Natural killer cell (primary cell): Measurements from ENCODE around the gene MAP1LC3B. TPM values are rescaled to one million over a fixed set of nuclear protein-coding genes. Genes with fewer than 3 reads are reported as not detected.
"Not testable (repeated sequence)": the region's sequence is repeated elsewhere in the genome, so short reads cannot be mapped to it uniquely, and the experiment has no call there.

ENCODE experiments used
- ATAC-seq, 3 donors: fragments of 150-1000 bp in 2 of 3; fragments of 200-7000 bp in 1 of 3; cut with Tn5 transposase; 1 replicate in 1 of 3; 2 replicates in 2 of 3; pipeline ENCODE4 v1.10.0; 2021; ENCODE audit warnings: mild to moderate bottlenecking in 2 of 3, moderate library complexity in 2 of 3
- DNase-seq, 2 donors: peaks; one replicate each; pipeline versions ENCODE4 v3.0.0 to v3.0.0-alpha.2; 2013 to 2021; ENCODE audit warnings: mixed read lengths in 1 of 2
- H3K27ac ChIP-seq: one replicate; pipeline ENCODE4 v1.5.1; 2013; ENCODE audit warnings: mild to moderate bottlenecking, low read length
- H3K27me3 ChIP-seq: one replicate; pipeline ENCODE4 v1.6.1; 2013; ENCODE audit warnings: low read length; ENCODE audit not compliant: control insufficient read depth, insufficient read depth
- H3K36me3 ChIP-seq: one replicate; pipeline ENCODE4 v1.6.1; 2013; ENCODE audit warnings: low read length; ENCODE audit not compliant: control insufficient read depth, insufficient read depth
- H3K4me1 ChIP-seq: one replicate; pipeline ENCODE4 v1.6.1; 2013; ENCODE audit warnings: low read length; ENCODE audit not compliant: control insufficient read depth, insufficient read depth
- H3K4me3 ChIP-seq: one replicate; pipeline ENCODE4 v1.5.1; 2013; ENCODE audit warnings: low read length
- H3K9me3 ChIP-seq: one replicate; pipeline ENCODE4 v1.6.1; 2013; ENCODE audit warnings: low read length; ENCODE audit not compliant: control insufficient read depth, insufficient read depth
- H3K27ac Mint-ChIP-seq, 2 donors: one replicate each; pipeline ENCODE4 v1.8.0; 2022; ENCODE audit warnings: mild to moderate bottlenecking in 2 of 2, mixed read lengths in 2 of 2, moderate library complexity in 1 of 2
- H3K27me3 Mint-ChIP-seq, 2 donors: one replicate each; pipeline ENCODE4 v1.8.0; 2022; ENCODE audit warnings: low read depth in 2 of 2, mixed read lengths in 2 of 2
- H3K36me3 Mint-ChIP-seq: one replicate; pipeline ENCODE4 v1.8.0; 2022; ENCODE audit warnings: mixed read lengths
- H3K4me1 Mint-ChIP-seq, 2 donors: one replicate each; pipeline ENCODE4 v1.8.0; 2022; ENCODE audit warnings: mixed read lengths in 2 of 2
- H3K4me3 Mint-ChIP-seq: one replicate; pipeline ENCODE4 v1.8.0; 2022; ENCODE audit warnings: mild to moderate bottlenecking, moderate library complexity, mixed read lengths
- H3K9me3 Mint-ChIP-seq, 2 donors: one replicate each; pipeline ENCODE4 v1.8.0; 2022; ENCODE audit warnings: mixed read lengths in 2 of 2
- CTCF ChIP-seq: fragments of 200-600 bp; IDR thresholded peaks from one replicate; pipeline ENCODE4 v1.8.0; 2022; ENCODE audit warnings: antibody characterized with exemption
- WGBS: methylation state at CpG from one replicate; pipeline ENCODE4 v1.1.7; 2013; ENCODE audit warnings: missing lambda C conversion rate; ENCODE audit not compliant: insufficient coverage; 5-methylcytosine and 5-hydroxymethylcytosine counted together
- intact Hi-C: fragments of 100-400 bp; cut with micrococcal nuclease; formaldehyde crosslinking; loops from one replicate; pipeline ENCODE4 v1.14.2; 2022
- total RNA-seq, 4 donors: library from RNA; stranded (reverse); fragments of 120-200 nt in 1 of 4; gene quantifications; one replicate each; pipeline versions ENCODE4 v1.2.3 to v1.2.4, GENCODE V29; 2013 to 2022

The MAP1LC3B gene
- total RNA-seq, 3 donors from 2014 or later (not counting 1 experiment from before 2014, with no cell fraction given): 171 to 220 (median 172) TPM

- no peak overlapping the region for H3K4me3 ChIP-seq
- no peaks in the 10 kb centered on the region for H3K36me3 Mint-ChIP-seq
- H3K9me3 ChIP-seq: no peaks in the 10 kb centered on the region
- H3K27me3 ChIP-seq: no peaks in the 10 kb centered on the region
- H3K4me1 Mint-ChIP-seq: peaks cover 45 to 52% of the 10 kb centered on the region in 2 donors
- intact Hi-C loops: loop anchor here (2.0 to 5.0 kb wide), 2 partner anchors 72 to 1263 kb away; partner anchors contain the start of genes C16orf95 and CYBA
- DNase-seq: no peak
- no peaks in the 10 kb centered on the region for H3K9me3 Mint-ChIP-seq
- no peak for ATAC-seq
- WGBS: 94% methylated on average over 1 of the region's 5 CpGs
- TF ChIP-seq CTCF: no peak
- no peaks in the 10 kb centered on the region for H3K27me3 Mint-ChIP-seq
- peak overlapping the region; percentile 80 for H3K27ac ChIP-seq
- H3K36me3 ChIP-seq: no peaks in the 10 kb centered on the region
- peak overlapping the region; percentile 62 for H3K4me3 Mint-ChIP-seq
- peak overlapping the region; percentile 95 to 97 for H3K27ac Mint-ChIP-seq
- peaks cover 41% of the 10 kb centered on the region for H3K4me1 ChIP-seq
Measured at GRCh38 chr16:87389245-87389644, 2.9 kb upstream of the MAP1LC3B start.

GRCh38 chr16:87389914-87390313 lies 2.2 kb upstream of the MAP1LC3B start:
- H3K9me3 ChIP-seq, DNase-seq, H3K27me3 Mint-ChIP-seq, H3K27me3 ChIP-seq, H3K4me3 ChIP-seq, H3K36me3 Mint-ChIP-seq, H3K27ac ChIP-seq, H3K36me3 ChIP-seq, ATAC-seq, H3K9me3 Mint-ChIP-seq: not testable (repeated sequence)
- H3K4me1 Mint-ChIP-seq: peaks cover 52 to 54% of the 10 kb centered on the region in 2 donors
- peak overlapping the region; percentile 95 to 97 for H3K27ac Mint-ChIP-seq
- 95% methylated on average over 8 of the region's 9 CpGs for WGBS
- H3K4me1 ChIP-seq: peaks cover 40% of the 10 kb centered on the region
- peak overlapping the region; percentile 62 for H3K4me3 Mint-ChIP-seq
- intact Hi-C loops: loop anchor here (2.0 to 10.0 kb wide), 3 partner anchors 73 to 1262 kb away; partner anchors contain the start of genes C16orf95, CYBA and ZCCHC14

- TF ChIP-seq CTCF: no peak
- Histone ChIP-seq H3K27me3 (no peaks in the 10 kb centered on the region), H3K27ac (peak overlapping the region; percentile 79), H3K4me1 (peaks cover 43% of the 10 kb centered on the region), H3K36me3 (no peaks in the 10 kb centered on the region), H3K4me3 (no peak overlapping the region), H3K9me3 (no peaks in the 10 kb centered on the region)
- Mint-ChIP-seq H3K4me3 (peak overlapping the region; percentile 92), H3K27me3 (no peaks in the 10 kb centered on the region), H3K36me3 (no peaks in the 10 kb centered on the region), H3K27ac (peak overlapping the region; percentile 96 to 97), H3K9me3 (no peaks in the 10 kb centered on the region), H3K4me1 (peaks cover 56 to 58% of the 10 kb centered on the region in 2 donors)
- intact Hi-C loops: loop anchor here (10.0 kb wide), 1 partner anchor 104 kb away; the partner anchor contains the start of gene ZCCHC14
- no peak for ATAC-seq
- DNase-seq: no peak
- WGBS: 98% methylated on average over 22 of the region's 24 CpGs
Measured at GRCh38 chr16:87390641-87391323, 1.4 kb upstream of the MAP1LC3B start.

- H3K36me3 Mint-ChIP-seq: no peaks in the 10 kb centered on the region
- DNase-seq (no peak), ATAC-seq (no peak)
- no peak for TF ChIP-seq CTCF
- no peaks in the 10 kb centered on the region for H3K9me3 Mint-ChIP-seq
- H3K4me1 Mint-ChIP-seq: peaks cover 54 to 58% of the 10 kb centered on the region in 2 donors
- Histone ChIP-seq H3K27ac (peak overlapping the region; percentile 79), H3K4me3 (peak overlapping the region; percentile 40), H3K27me3 (no peaks in the 10 kb centered on the region), H3K4me1 (peaks cover 43% of the 10 kb centered on the region), H3K36me3 (peaks cover 1% of the 10 kb centered on the region), H3K9me3 (no peaks in the 10 kb centered on the region)
- WGBS: 10% methylated on average over 44 of the region's 44 CpGs
- H3K4me3 Mint-ChIP-seq: peak overlapping the region; percentile 92
- intact Hi-C loops: loop anchor here (10.0 kb wide), 1 partner anchor 103 kb away; the partner anchor contains the start of gene ZCCHC14
- peak overlapping the region; percentile 96 to 97 for H3K27ac Mint-ChIP-seq
- H3K27me3 Mint-ChIP-seq: no peaks in the 10 kb centered on the region
Measured at GRCh38 chr16:87391324-87391949, 699 bp upstream of the MAP1LC3B start.
